ENCODE results near the gene FILIP1L.

FILIP1L gene

GRCh38 chr3:99891610-99892285 lies 222.6 kb downstream of the FILIP1L start:
- no peaks in the 10 kb centered on the region for H3K4me1 ChIP-seq (ENCODE audit: insufficient read depth, low read length)
- H2AFZ ChIP-seq (ENCODE audit: low read depth, low read length) = no peak overlapping the region
- DNase-seq (no peak), ATAC-seq (ENCODE audit: insufficient read depth, low read depth) (no peak)
- no peaks in the 10 kb centered on the region for H3K36me3 ChIP-seq (ENCODE audit: insufficient read depth, low read length)
- no peak overlapping the region for H3K27ac ChIP-seq (ENCODE audit: low read length)
- peaks cover 2% of the 10 kb centered on the region; the same call in 1 of the 2 replicates for H4K20me1 ChIP-seq (ENCODE audit: insufficient read depth, low read length)
- no peaks in the 10 kb centered on the region for H3K79me2 ChIP-seq (ENCODE audit: insufficient read depth, low read length)
- no peak overlapping the region for H3K4me3 ChIP-seq (ENCODE audit: low read depth in 1 of 2, low read length in 2 of 2)
- TF ChIP-seq, protein P1, sequence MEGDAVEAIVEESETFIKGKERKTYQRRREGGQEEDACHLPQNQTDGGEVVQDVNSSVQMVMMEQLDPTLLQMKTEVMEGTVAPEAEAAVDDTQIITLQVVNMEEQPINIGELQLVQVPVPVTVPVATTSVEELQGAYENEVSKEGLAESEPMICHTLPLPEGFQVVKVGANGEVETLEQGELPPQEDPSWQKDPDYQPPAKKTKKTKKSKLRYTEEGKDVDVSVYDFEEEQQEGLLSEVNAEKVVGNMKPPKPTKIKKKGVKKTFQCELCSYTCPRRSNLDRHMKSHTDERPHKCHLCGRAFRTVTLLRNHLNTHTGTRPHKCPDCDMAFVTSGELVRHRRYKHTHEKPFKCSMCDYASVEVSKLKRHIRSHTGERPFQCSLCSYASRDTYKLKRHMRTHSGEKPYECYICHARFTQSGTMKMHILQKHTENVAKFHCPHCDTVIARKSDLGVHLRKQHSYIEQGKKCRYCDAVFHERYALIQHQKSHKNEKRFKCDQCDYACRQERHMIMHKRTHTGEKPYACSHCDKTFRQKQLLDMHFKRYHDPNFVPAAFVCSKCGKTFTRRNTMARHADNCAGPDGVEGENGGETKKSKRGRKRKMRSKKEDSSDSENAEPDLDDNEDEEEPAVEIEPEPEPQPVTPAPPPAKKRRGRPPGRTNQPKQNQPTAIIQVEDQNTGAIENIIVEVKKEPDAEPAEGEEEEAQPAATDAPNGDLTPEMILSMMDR (IDR thresholded peaks at IDR 0.05; ENCODE audit: borderline replicate concordance, extremely low read depth, low read length, poor library complexity, severe bottlenecking) = no peak
- no peak for TF ChIP-seq EZH2 (IDR thresholded peaks at IDR 0.05; ENCODE audit: borderline replicate concordance, low read depth, low read length, severe bottlenecking)
- no peak overlapping the region for H3K4me2 ChIP-seq (ENCODE audit: insufficient read depth, low read length)
- no peaks in the 10 kb centered on the region for H3K9me3 ChIP-seq (ENCODE audit: insufficient read depth, low read length, severe bottlenecking)
- H3K27me3 ChIP-seq (ENCODE audit: insufficient read depth, low read length, poor library complexity) = no peaks in the 10 kb centered on the region
- no peak overlapping the region for H3K9ac ChIP-seq (ENCODE audit: low read depth, low read length)

- H3K9ac ChIP-seq (ENCODE audit: low read depth, low read length) = no peak overlapping the region
- H3K27ac ChIP-seq (ENCODE audit: low read length) = no peak overlapping the region
- no peaks in the 10 kb centered on the region for H3K4me1 ChIP-seq (ENCODE audit: insufficient read depth, low read length)
- no peak overlapping the region for H3K4me2 ChIP-seq (ENCODE audit: insufficient read depth, low read length)
- no peaks in the 10 kb centered on the region for H3K27me3 ChIP-seq (ENCODE audit: insufficient read depth, low read length, poor library complexity)
- no peak for TF ChIP-seq EZH2 (IDR thresholded peaks at IDR 0.05; ENCODE audit: borderline replicate concordance, low read depth, low read length, severe bottlenecking)
- TF ChIP-seq, protein P1 (IDR thresholded peaks at IDR 0.05; ENCODE audit: borderline replicate concordance, extremely low read depth, low read length, poor library complexity, severe bottlenecking) = no peak
- H3K79me2 ChIP-seq (ENCODE audit: insufficient read depth, low read length) = no peaks in the 10 kb centered on the region
- no peaks in the 10 kb centered on the region for H3K9me3 ChIP-seq (ENCODE audit: insufficient read depth, low read length, severe bottlenecking)
- H3K4me3 ChIP-seq (ENCODE audit: low read depth in 1 of 2, low read length in 2 of 2) = no peak overlapping the region
- no peaks in the 10 kb centered on the region for H3K36me3 ChIP-seq (ENCODE audit: insufficient read depth, low read length)
- no peak for DNase-seq
- H2AFZ ChIP-seq (ENCODE audit: low read depth, low read length) = no peak overlapping the region
- no peak for ATAC-seq (ENCODE audit: insufficient read depth, low read depth)
- H4K20me1 ChIP-seq (ENCODE audit: insufficient read depth, low read length) = no peaks in the 10 kb centered on the region; the same call in 1 of the 2 replicates
These were observed 228.4 kb downstream of the FILIP1L start for GRCh38 chr3:99885851-99886250.

- no peaks in the 10 kb centered on the region for H3K9me3 ChIP-seq (ENCODE audit: insufficient read depth, low read length, severe bottlenecking)
- TF ChIP-seq, protein P1 (IDR thresholded peaks at IDR 0.05; ENCODE audit: borderline replicate concordance, extremely low read depth, low read length, poor library complexity, severe bottlenecking) = no peak
- no peak for TF ChIP-seq EZH2 (IDR thresholded peaks at IDR 0.05; ENCODE audit: borderline replicate concordance, low read depth, low read length, severe bottlenecking)
- H4K20me1 ChIP-seq (ENCODE audit: insufficient read depth, low read length) = no peaks in the 10 kb centered on the region; the same call in 1 of the 2 replicates
- H3K27ac ChIP-seq (ENCODE audit: low read length) = no peak overlapping the region
- no peak overlapping the region for H3K4me3 ChIP-seq (ENCODE audit: low read depth in 1 of 2, low read length in 2 of 2)
- ATAC-seq (ENCODE audit: insufficient read depth, low read depth) (no peak), DNase-seq (no peak)
- H3K27me3 ChIP-seq (ENCODE audit: insufficient read depth, low read length, poor library complexity) = no peaks in the 10 kb centered on the region
- no peak overlapping the region for H3K4me2 ChIP-seq (ENCODE audit: insufficient read depth, low read length)
- H3K9ac ChIP-seq (ENCODE audit: low read depth, low read length) = no peak overlapping the region
- H3K79me2 ChIP-seq (ENCODE audit: insufficient read depth, low read length) = no peaks in the 10 kb centered on the region
- H3K36me3 ChIP-seq (ENCODE audit: insufficient read depth, low read length) = no peaks in the 10 kb centered on the region
- H2AFZ ChIP-seq (ENCODE audit: low read depth, low read length) = no peak overlapping the region
- H3K4me1 ChIP-seq (ENCODE audit: insufficient read depth, low read length) = no peaks in the 10 kb centered on the region
These were observed 229.2 kb downstream of the FILIP1L start for GRCh38 chr3:99885085-99885484.
